Activated naive CD4-positive, alpha-beta T cell treated with anti-CD3 and anti-CD28 coated beads, Interleukin-2, amount 50 U/mL, for 16 hours (primary cell): ENCODE results near the gene STK38.
A peak's percentile ranks its signal among the peaks of the same experiment; 100 is the strongest.
"Not testable (repeated sequence)": the region's sequence is repeated elsewhere in the genome, so short reads cannot be mapped to it uniquely, and the experiment has no call there.

Experiments used
- DNase-seq: peaks from one replicate; pipeline ENCODE4 v3.0.0-alpha.2; 2020

STK38 gene

DNA sequence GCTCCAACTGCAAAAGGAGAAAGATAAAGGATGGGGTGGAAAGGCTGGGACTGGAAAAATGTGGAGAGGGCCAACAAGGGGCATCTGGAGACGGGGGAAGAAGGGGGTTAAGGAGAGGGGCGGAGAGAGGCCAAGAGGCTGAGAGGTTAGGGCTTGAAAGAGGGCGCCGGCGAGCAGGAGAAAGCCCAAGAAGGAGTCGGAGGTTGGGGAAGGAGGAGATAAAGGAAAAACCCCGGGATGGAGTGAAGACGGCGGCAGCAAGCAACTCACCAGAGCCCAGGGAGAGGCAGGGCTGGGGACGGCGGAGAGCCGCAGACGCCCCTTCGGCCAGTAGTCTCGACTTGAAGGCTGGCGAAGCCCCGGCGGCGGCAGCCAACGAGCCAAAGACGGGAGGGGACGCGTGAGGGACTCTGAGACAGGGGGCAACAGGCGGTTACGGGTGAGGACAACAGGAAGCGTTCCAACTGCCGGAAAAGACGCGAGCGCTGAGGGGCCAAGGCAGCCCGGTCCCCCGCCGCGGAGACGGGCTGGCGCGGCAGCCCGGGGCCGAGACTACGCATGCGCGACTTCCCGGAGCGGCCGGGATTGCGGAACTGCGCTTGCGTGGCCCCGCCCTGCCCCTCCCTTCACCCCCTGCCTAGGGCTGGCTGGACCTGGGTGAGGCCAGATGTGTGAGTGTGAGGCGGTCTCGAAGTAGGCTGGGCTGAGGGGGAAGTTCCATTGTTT lies at the start of gene STK38:
TSS of gene STK38 (minus strand) at position 560 of the 726 bp plus-strand sequence. CDS start 7,277 bp downstream, outside the sequence.
- peak; percentile 90 for DNase-seq

DNA sequence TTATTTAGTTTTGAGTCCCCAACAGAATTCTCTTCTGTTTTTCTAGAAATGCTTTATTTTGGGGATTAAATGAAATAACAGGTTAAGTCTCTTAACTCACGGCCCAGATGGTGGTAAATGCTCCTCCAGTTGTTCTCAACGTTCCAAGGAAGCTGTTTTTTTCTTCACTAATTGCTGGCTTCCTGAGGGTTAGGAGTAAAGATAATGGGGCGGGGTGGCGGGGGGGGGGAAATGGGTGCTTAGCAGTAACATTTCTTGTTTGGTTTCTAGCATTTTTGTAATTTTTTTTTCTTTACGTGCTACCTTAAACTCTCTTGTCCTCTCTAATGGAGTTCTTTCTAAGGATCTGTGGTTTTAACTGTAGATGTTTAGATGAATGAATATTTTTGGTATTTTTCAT lies 49.1 kb upstream of the STK38 start:
- no peak for DNase-seq

GRCh38 chr6:36594816-36595643 lies 47.8 kb upstream of the STK38 start:
- no peak for DNase-seq

GRCh38 chr6:36594029-36594815 lies 46.9 kb upstream of the STK38 start, which contains the start of gene SRSF3:
Gene SRSF3 (plus strand): TSS chr6:36594362. CDS start chr6:36596763, 2,401 bp downstream.
- DNase-seq = peak; percentile 94

GRCh38 chr6:36593569-36594028 lies 46.3 kb upstream of the STK38 start:
- peak; percentile 40 for DNase-seq

DNA sequence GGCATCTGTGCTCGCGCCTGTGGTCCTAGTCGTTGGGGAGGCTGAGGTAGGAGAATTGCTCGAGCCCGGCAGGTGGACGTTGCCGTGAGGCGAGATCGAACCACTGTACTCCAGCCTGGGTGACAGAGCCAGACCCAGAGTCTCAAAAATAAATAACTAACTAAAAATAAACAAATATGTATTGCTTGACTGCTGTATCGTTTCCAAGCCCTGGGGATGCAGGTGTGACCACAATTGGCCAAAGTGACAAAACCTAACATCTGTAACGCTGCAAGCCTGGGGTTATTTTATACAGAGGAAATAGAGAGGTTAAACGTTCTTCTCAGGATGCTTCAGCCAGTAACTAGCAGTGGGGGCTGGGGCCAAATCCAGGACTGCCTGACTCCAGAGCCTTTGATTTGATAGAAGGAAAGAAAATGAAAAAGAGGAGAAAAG lies 45.0 kb upstream of the STK38 start:
- no peak for DNase-seq

GRCh38 chr6:36590237-36590636 lies 43.0 kb upstream of the STK38 start:
- DNase-seq = no peak

- DNase-seq = not testable (repeated sequence)
Observed at GRCh38 chr6:36589025-36589400, 41.7 kb upstream of the STK38 start.

- DNase-seq = no peak
Observed at GRCh38 chr6:36586606-36587005, 39.3 kb upstream of the STK38 start.

DNA sequence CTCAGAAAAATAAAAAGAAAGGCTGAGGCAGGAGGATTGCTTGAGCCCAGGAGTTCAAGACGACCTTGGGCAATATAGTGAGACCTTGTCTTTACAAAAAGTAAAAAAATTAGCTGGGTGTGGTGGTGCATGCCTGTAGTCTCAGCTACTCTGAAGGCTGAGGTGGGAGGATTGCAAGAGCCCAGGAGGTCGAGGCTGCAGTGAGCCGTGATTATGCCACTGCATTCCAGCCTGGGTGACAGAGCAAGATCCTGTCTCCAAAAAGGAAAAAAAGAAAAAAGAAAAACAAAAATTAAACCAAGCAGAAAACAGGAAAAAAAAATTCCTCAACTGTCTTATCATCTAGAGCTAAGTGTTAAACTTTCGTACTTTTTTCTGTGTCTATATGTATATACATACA lies 34.4 kb upstream of the STK38 start:
- DNase-seq = no peak

GRCh38 chr6:36580184-36580526 lies 32.9 kb upstream of the STK38 start:
- no peak for DNase-seq

- no peak for DNase-seq
Observed at GRCh38 chr6:36578431-36578830, 31.2 kb upstream of the STK38 start.

- DNase-seq = no peak
Observed at GRCh38 chr6:36578030-36578429, 30.8 kb upstream of the STK38 start.

- no peak for DNase-seq
Observed at GRCh38 chr6:36577301-36577700, 30.0 kb upstream of the STK38 start.

DNA sequence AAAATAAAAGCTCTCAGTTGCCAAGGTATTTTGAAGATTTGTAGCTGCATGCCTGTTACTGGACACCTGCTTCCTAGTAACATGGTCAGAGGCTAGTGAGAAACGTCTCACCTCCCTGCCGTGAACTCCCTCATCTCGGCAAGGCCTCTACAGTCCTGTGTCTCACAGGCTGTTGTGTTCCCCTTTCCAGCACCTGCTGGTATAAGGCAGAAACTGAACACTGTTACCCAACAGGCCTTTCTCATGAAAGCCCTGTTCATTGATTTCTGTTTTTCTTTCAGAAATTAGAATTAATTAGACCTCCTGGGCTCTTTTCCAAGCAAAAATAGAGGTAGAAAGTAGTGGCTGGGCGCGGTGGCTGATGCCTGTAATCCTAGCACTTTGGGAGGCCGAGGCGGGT lies 29.3 kb upstream of the STK38 start:
- no peak for DNase-seq

GRCh38 chr6:36574679-36575078 lies 27.4 kb upstream of the STK38 start:
- DNase-seq = no peak

DNA sequence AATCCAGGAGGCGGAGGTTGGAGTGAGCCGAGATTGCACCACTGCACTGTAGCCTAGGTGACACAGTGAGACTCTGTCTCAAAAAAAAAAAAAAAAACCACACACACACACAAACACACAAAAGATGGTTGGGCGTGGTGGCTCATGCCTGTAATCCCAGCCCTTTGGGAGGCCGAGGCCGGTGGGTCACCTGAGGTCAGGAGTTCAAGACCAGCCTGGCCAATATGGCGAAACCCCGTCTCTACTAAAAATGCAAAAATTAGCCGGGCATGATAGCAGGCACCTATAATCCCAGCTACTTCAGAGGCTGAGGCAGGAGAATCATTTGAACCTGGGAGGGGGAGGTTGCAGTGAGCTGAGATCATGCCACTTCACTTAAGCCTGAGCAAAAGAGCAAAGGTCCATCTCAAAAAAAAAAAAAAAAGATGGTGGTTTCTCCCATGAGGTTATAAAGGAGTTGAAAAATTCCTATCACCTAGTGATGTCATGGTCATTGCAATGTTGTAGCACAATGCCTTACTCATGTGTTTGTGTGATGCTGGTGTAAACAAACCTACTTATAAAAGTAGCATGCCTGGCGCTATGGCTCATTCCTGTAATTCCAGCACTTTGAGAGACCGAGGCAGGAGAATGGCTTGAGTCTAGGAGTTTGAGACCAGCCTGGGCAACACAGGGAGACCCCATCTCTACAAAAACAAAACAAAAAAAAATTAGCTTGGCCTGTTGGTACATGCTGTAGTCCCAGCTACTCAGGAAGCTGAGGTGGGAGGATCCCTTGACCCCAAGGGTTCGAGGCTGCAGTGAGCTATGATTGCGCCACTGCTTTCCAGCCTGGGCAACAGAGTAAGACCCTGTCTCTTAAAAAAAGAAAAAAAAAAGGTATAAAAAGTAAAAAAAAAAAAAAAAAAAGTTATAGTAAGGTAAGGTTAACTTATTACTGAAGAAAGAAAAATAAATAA lies 25.4 kb upstream of the STK38 start:
- DNase-seq = not testable (repeated sequence)

GRCh38 chr6:36571122-36572043 lies 24.1 kb upstream of the STK38 start:
- DNase-seq = no peak

- DNase-seq = no peak
Observed at GRCh38 chr6:36570264-36570663, 23.0 kb upstream of the STK38 start.

- DNase-seq = no peak
Observed at GRCh38 chr6:36566418-36566905, 19.2 kb upstream of the STK38 start.

GRCh38 chr6:36563928-36564284 lies 16.6 kb upstream of the STK38 start:
- no peak for DNase-seq
